Measurements from ENCODE around the gene OBP2A. TPM values are rescaled to one million over a fixed set of nuclear protein-coding genes. Genes with fewer than 3 reads are reported as not detected.

The OBP2A gene
- total and polyA plus RNA-seq, 2 of the 8 experiments (the other 6 are each of a cell fraction or from before 2014, with no cell fraction given), result not detected

DNA sequence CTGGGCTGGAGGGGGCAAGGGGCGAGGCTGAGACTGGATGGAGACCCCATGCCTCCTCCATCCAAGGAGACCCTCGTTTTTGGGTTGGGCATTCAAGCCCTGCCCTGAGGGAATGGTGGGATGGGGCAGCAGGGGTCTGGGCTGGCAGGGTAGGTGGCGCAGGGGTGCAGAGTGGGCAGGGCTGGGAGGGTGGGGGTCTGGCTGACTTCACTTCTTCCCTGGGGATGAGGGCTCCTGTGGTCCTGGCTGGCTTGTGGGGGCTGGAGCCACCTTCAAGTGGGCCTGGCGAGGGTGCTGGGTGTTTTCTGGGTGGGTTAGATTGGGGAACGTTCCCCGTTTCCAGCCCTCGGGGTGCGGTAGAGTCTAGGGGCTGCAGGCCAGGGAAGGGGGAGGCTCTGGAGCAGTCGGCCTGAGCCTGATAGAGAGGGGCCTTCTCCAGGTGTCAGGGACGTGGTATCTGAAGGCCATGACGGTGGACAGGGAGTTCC lies 24.3 kb upstream of the OBP2A start:
- Histone ChIP-seq H3K23me2 (ENCODE audit: low read depth, low read length) (no peaks in the 10 kb centered on the region; the same call in 1 of the 2 replicates), H3K4me1 (replicated peaks in 1 of 4; ENCODE audit: control insufficient read depth in 3 of 4, insufficient read depth in 4 of 4, low read length in 3 of 4) (peaks cover 0 to 6% (median 2%) of the 10 kb centered on the region in 4 experiments; a peak in 5 of 7 replicates), H4K5ac (ENCODE audit: insufficient read length, low read depth, low read length) (no peak overlapping the region), H2BK120ac (replicated peaks; ENCODE audit: low read depth, low read length) (no peak overlapping the region), H3K27ac (ENCODE audit: low read depth, low read length) (no peak overlapping the region), H3K23ac (ENCODE audit: insufficient read length) (no peak overlapping the region), H4K91ac (replicated peaks; ENCODE audit: insufficient read length, low read length) (no peak overlapping the region), H3K4me3 (ENCODE audit: extremely low read depth in 1 of 4, insufficient read depth in 2 of 4, low read depth in 3 of 4, low read length in 4 of 4) (no peak overlapping the region), H2BK12ac (ENCODE audit: low read depth, low read length) (no peak overlapping the region), H2AK5ac (ENCODE audit: low read depth, low read length) (no peak overlapping the region), H3K79me1 (ENCODE audit: low read depth, low read length) (no peaks in the 10 kb centered on the region), H2BK20ac (ENCODE audit: low read length) (no peak overlapping the region), H3K9ac (replicated peaks in 1 of 4; ENCODE audit: extremely low read depth in 1 of 4, low read depth in 3 of 4, low read length in 3 of 4) (no peak overlapping the region), H3K56ac (replicated peaks; ENCODE audit: insufficient read length, low read depth, low read length) (no peak overlapping the region), H4K20me1 (replicated peaks in 1 of 2; ENCODE audit: control insufficient read depth in 1 of 2, insufficient read depth in 2 of 2, low read length in 2 of 2) (no peaks in the 10 kb centered on the region), H3K14ac (ENCODE audit: insufficient read length) (no peak overlapping the region), H3K9me3 (ENCODE audit: insufficient read depth in 2 of 2, low read depth in 1 of 2, low read length in 1 of 2) (no peaks in the 10 kb centered on the region), H4K8ac (ENCODE audit: extremely low read depth, insufficient read depth, low read length) (no peak overlapping the region), H3K79me2 (ENCODE audit: control insufficient read depth in 1 of 2, insufficient read depth in 2 of 2, low read length in 2 of 2) (no peaks in the 10 kb centered on the region), H3K27me3 (replicated peaks in 1 of 4; ENCODE audit: control insufficient read depth in 3 of 4, extremely low read depth in 1 of 4, insufficient read depth in 3 of 4, low read length in 3 of 4) (no peaks in the 10 kb centered on the region), H3K36me3 (ENCODE audit: control insufficient read depth in 2 of 4, insufficient read depth in 4 of 4, low read length in 3 of 4) (no peaks in the 10 kb centered on the region), H2BK5ac (ENCODE audit: low read depth, low read length) (no peak overlapping the region), H3K18ac (ENCODE audit: extremely low read depth, low read length) (no peak overlapping the region), H3K4ac (replicated peaks; ENCODE audit: insufficient read length, low read depth, low read length) (no peak overlapping the region), H2BK15ac (ENCODE audit: low read length) (no peak overlapping the region), H2AFZ (ENCODE audit: low read length) (no peak overlapping the region), H3K4me2 (ENCODE audit: insufficient read depth in 1 of 2, low read depth in 2 of 2, low read length in 2 of 2) (no peak overlapping the region)
- 95% methylated on average over 8 of the region's 11 CpGs; no CpG with 5 or more reads in 1 of the 2 experiments for WGBS, 2 experiments (ENCODE audit: extremely low coverage in 1 of 2, insufficient coverage in 1 of 2, insufficient read length in 1 of 2, insufficient replicate concordance in 2 of 2, low coverage in 1 of 2, low lambda C conversion rate in 2 of 2, missing lambda C conversion rate in 1 of 2)
- ChIA-PET POLR2A (ENCODE audit: partially characterized antibody) (no interaction called here), CTCF (ENCODE audit: partially characterized antibody) (no interaction called here)
- DNase-seq (ENCODE audit: low read depth in 1 of 2, low spot score in 2 of 2) (no peak), FAIRE-seq (no peak)
- no peak for TF ChIP-seq POU5F1 (IDR thresholded peaks at IDR 0.05; ENCODE audit: low read depth, low read length)
- TF ChIP-seq BCL11A (IDR thresholded peaks at IDR 0.05; ENCODE audit: low read depth in 2 of 2, low read length in 2 of 2), result no peak
- TF ChIP-seq KDM5A (IDR thresholded peaks at IDR 0.05; ENCODE audit: low read length), result no peak
- no peak for TF ChIP-seq CHD1 (IDR thresholded peaks at IDR 0.05; ENCODE audit: low read depth, low read length)
- no peak for TF ChIP-seq TAF1 (IDR thresholded peaks at IDR 0.05; ENCODE audit: low read depth, low read length)
- TF ChIP-seq EP300 (IDR thresholded peaks at IDR 0.05; ENCODE audit: borderline replicate concordance in 1 of 2, low read depth in 2 of 2, low read length in 2 of 2), result no peak
- TF ChIP-seq KDM1A (IDR thresholded peaks at IDR 0.05; ENCODE audit: borderline replicate concordance, low read length), result no peak
- no peak for TF ChIP-seq CHD2 (IDR thresholded peaks at IDR 0.05; ENCODE audit: low read length)
- no peak for TF ChIP-seq BACH1 (IDR thresholded peaks at IDR 0.05; ENCODE audit: low read length)
- TF ChIP-seq USF2 (IDR thresholded peaks at IDR 0.05; ENCODE audit: low read length), result no peak
- no peak for TF ChIP-seq TEAD4 (IDR thresholded peaks at IDR 0.05; ENCODE audit: low read depth, low read length)
- TF ChIP-seq TBP (IDR thresholded peaks at IDR 0.05; ENCODE audit: low read depth, low read length), result no peak
- TF ChIP-seq YY1 (IDR thresholded peaks at IDR 0.05; ENCODE audit: low read depth, low read length), result no peak

All from H1 (cell line).